ENCODE data around the gene CAT. TPM values are rescaled to one million over a fixed set of nuclear protein-coding genes. Genes with fewer than 3 reads are reported as not detected.

CAT gene
- total and polyA plus RNA-seq, 12 donors, result 42.0 to 134 (median 79.6) TPM

GRCh38 chr11:34397120-34397519, 41.6 kb upstream of the CAT start:
- no peak overlapping the region for H3K27ac ChIP-seq
- 70 to 88% methylated on average over 1 of the region's 1 CpG for WGBS, 2 donors

GRCh38 chr11:34397811-34398210, 40.9 kb upstream of the CAT start:
- H3K4me1 ChIP-seq, result peaks cover 0 to 4% (median 0%) of the 10 kb centered on the region in 9 donors
- no peak overlapping the region for H3K27ac ChIP-seq
- ATAC-seq (no peak), DNase-seq (no peak)
- peaks cover 0 to 3% (median 0%) of the 10 kb centered on the region in 7 donors for H3K27me3 ChIP-seq
- H3K36me3 ChIP-seq, result no peaks in the 10 kb centered on the region
- intact Hi-C loops (cut with DNase I), result no loop called here
- H3K9me3 ChIP-seq, result peaks cover 0 to 14% (median 8%) of the 10 kb centered on the region in 11 donors
- no peak for TF ChIP-seq CTCF (IDR thresholded peaks at IDR 0.05)
- 72 to 79% methylated on average over 2 of the region's 2 CpGs for WGBS, 2 donors
- H3K4me3 ChIP-seq, result no peak overlapping the region

More at GRCh38 chr11:34397120-34397519, 41.6 kb upstream of the CAT start:
- H3K4me1 ChIP-seq, result peaks cover 0 to 4% (median 0%) of the 10 kb centered on the region in 9 donors
- no peak overlapping the region for H3K4me3 ChIP-seq
- peaks cover 0 to 20% (median 9%) of the 10 kb centered on the region in 11 donors for H3K9me3 ChIP-seq
- ATAC-seq (no peak), DNase-seq (no peak)
- peaks cover 0 to 3% (median 0%) of the 10 kb centered on the region in 7 donors for H3K27me3 ChIP-seq
- no peaks in the 10 kb centered on the region for H3K36me3 ChIP-seq
- no peak for TF ChIP-seq CTCF (IDR thresholded peaks at IDR 0.05)
- intact Hi-C loops (cut with DNase I), result no loop called here

- ATAC-seq (no peak), DNase-seq (no peak)
- Histone ChIP-seq H3K27ac (no peak overlapping the region), H3K36me3 (no peaks in the 10 kb centered on the region), H3K27me3 (peaks cover 0 to 10% (median 0%) of the 10 kb centered on the region in 7 donors), H3K4me3 (no peak overlapping the region), H3K9me3 (peaks cover 0 to 5% (median 0%) of the 10 kb centered on the region in 11 donors), H3K4me1 (peaks cover 0 to 7% (median 0%) of the 10 kb centered on the region in 9 donors)
- intact Hi-C loops (cut with DNase I), result no loop called here
- WGBS, 2 donors, result 75 to 78% methylated on average over 4 of the region's 4 CpGs
- no peak for TF ChIP-seq CTCF (IDR thresholded peaks at IDR 0.05)
Observed at GRCh38 chr11:34403431-34403830, 35.3 kb upstream of the CAT start.

GRCh38 chr11:34404280-34404679, 34.5 kb upstream of the CAT start:
- no peak overlapping the region for H3K27ac ChIP-seq
- H3K4me3 ChIP-seq, result no peak overlapping the region
- H3K27me3 ChIP-seq, result peaks cover 0 to 10% (median 0%) of the 10 kb centered on the region in 7 donors
- peaks cover 0 to 5% (median 0%) of the 10 kb centered on the region in 11 donors for H3K9me3 ChIP-seq
- DNase-seq (no peak), ATAC-seq (no peak)
- H3K36me3 ChIP-seq, result no peaks in the 10 kb centered on the region
- WGBS, 2 donors, result 82 to 85% methylated on average over 6 of the region's 6 CpGs
- intact Hi-C loops (cut with DNase I), result no loop called here
- peaks cover 0 to 9% (median 0%) of the 10 kb centered on the region in 9 donors for H3K4me1 ChIP-seq
- no peak for TF ChIP-seq CTCF (IDR thresholded peaks at IDR 0.05)

Measured in heart right ventricle (tissue), 16 donors.